DOHH2 (cell line): ENCODE measurements around the gene CELF1.

ENCODE experiments used
- EZH2phosphoT487 ChIP-seq: fragments of 200-600 bp; sonication (generic); IDR thresholded peaks from 2 replicates; pipeline ENCODE4 v1.6.1; 2017; ENCODE audit warnings: borderline replicate concordance, mild to moderate bottlenecking, antibody characterized with exemption, low read length, moderate library complexity, mixed read lengths
- TF ChIP-seq, protein P1 (sequence below): fragments of 200-600 bp; sonication (generic); IDR thresholded peaks from one replicate; pipeline ENCODE4 v1.5.1; 2014; ENCODE audit warnings: antibody characterized with exemption, mild to moderate bottlenecking, low read depth, low read length; ENCODE audit not compliant: poor library complexity, severe bottlenecking

DNA sequence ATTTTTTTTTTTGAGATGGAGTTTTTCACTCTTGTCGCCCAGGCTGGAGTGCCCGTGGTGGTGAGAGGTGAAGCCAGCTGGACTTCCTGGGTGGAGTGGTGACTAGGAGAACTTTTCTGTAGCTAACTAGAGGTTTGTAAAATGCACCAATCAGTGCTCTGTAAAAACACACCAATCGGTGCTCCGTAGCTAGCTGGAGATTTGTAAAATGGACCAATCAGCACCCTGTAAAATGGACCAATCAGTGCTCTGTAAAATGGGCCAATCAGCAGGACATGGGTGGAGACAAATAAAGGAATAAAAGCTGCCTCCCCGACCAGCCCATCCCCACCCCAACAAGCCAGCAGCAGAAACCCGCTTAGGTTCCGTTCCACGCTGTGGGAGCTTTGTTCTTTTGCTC, 99.6 kb downstream of the CELF1 start:
- TF ChIP-seq, protein P1, sequence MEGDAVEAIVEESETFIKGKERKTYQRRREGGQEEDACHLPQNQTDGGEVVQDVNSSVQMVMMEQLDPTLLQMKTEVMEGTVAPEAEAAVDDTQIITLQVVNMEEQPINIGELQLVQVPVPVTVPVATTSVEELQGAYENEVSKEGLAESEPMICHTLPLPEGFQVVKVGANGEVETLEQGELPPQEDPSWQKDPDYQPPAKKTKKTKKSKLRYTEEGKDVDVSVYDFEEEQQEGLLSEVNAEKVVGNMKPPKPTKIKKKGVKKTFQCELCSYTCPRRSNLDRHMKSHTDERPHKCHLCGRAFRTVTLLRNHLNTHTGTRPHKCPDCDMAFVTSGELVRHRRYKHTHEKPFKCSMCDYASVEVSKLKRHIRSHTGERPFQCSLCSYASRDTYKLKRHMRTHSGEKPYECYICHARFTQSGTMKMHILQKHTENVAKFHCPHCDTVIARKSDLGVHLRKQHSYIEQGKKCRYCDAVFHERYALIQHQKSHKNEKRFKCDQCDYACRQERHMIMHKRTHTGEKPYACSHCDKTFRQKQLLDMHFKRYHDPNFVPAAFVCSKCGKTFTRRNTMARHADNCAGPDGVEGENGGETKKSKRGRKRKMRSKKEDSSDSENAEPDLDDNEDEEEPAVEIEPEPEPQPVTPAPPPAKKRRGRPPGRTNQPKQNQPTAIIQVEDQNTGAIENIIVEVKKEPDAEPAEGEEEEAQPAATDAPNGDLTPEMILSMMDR = no peak
- no peak for TF ChIP-seq EZH2phosphoT487
